Measurements from ENCODE around the gene TMEM259. TPM values are rescaled to one million over a fixed set of nuclear protein-coding genes. Genes with fewer than 3 reads are reported as not detected.

Gene TMEM259
- total RNA-seq, 1 donor from 2014 or later: 199 TPM

GRCh38 chr19:982567-983170, 38.3 kb downstream of the TMEM259 start:
- Mint-ChIP-seq H3K36me3 (ENCODE audit: insufficient read depth) (peaks cover 2% of the 10 kb centered on the region), H3K4me3 (ENCODE audit: low read depth) (no peak overlapping the region), H3K27me3 (no peaks in the 10 kb centered on the region), H3K4me1 (ENCODE audit: low read depth) (peaks cover 16% of the 10 kb centered on the region), H3K27ac (no peak overlapping the region), H3K9me3 (ENCODE audit: low read depth) (no peaks in the 10 kb centered on the region)
- TF ChIP-seq CTCF (IDR thresholded peaks at IDR 0.05; ENCODE audit: unreplicated experiment): peak; percentile 97
- DNase-seq (ENCODE audit: low spot score, unreplicated experiment): peak; percentile 86

GRCh38 chr19:980133-980998, 40.6 kb downstream of the TMEM259 start:
- Mint-ChIP-seq H3K4me1 (ENCODE audit: low read depth) (peaks cover 16% of the 10 kb centered on the region), H3K27me3 (no peaks in the 10 kb centered on the region), H3K9me3 (ENCODE audit: low read depth) (no peaks in the 10 kb centered on the region), H3K27ac (peak overlapping the region; percentile 96), H3K36me3 (ENCODE audit: insufficient read depth) (no peaks in the 10 kb centered on the region), H3K4me3 (ENCODE audit: low read depth) (peak overlapping the region; percentile 46)
- TF ChIP-seq CTCF (IDR thresholded peaks at IDR 0.05; ENCODE audit: unreplicated experiment): no peak
- peak; percentile 64 for DNase-seq (ENCODE audit: low spot score, unreplicated experiment)

- H3K27ac Mint-ChIP-seq: no peak overlapping the region
- no peak overlapping the region for H3K4me3 Mint-ChIP-seq (ENCODE audit: low read depth)
- H3K27me3 Mint-ChIP-seq: no peaks in the 10 kb centered on the region
- H3K4me1 Mint-ChIP-seq (ENCODE audit: low read depth): peaks cover 10% of the 10 kb centered on the region
- TF ChIP-seq CTCF (IDR thresholded peaks at IDR 0.05; ENCODE audit: unreplicated experiment): no peak
- no peaks in the 10 kb centered on the region for H3K36me3 Mint-ChIP-seq (ENCODE audit: insufficient read depth)
- no peak for DNase-seq (ENCODE audit: low spot score, unreplicated experiment)
- no peaks in the 10 kb centered on the region for H3K9me3 Mint-ChIP-seq (ENCODE audit: low read depth)
These were observed 41.6 kb downstream of the TMEM259 start for GRCh38 chr19:979318-979741.

GRCh38 chr19:977058-977464, 43.9 kb downstream of the TMEM259 start:
- DNase-seq (ENCODE audit: low spot score, unreplicated experiment): no peak
- H3K4me1 Mint-ChIP-seq (ENCODE audit: low read depth): peaks cover 10% of the 10 kb centered on the region
- H3K27me3 Mint-ChIP-seq: no peaks in the 10 kb centered on the region

More at GRCh38 chr19:977058-977464, 43.9 kb downstream of the TMEM259 start:
- Mint-ChIP-seq H3K9me3 (ENCODE audit: low read depth) (no peaks in the 10 kb centered on the region), H3K4me3 (ENCODE audit: low read depth) (no peak overlapping the region), H3K36me3 (ENCODE audit: insufficient read depth) (peaks cover 3% of the 10 kb centered on the region), H3K27ac (no peak overlapping the region)
- TF ChIP-seq CTCF (IDR thresholded peaks at IDR 0.05; ENCODE audit: unreplicated experiment): no peak

Measured in progenitor cell of endocrine pancreas (in vitro differentiated cells).